Gastrocnemius medialis (tissue), 4 donors: Measurements from ENCODE around the gene TLE7. TPM values are rescaled to one million over a fixed set of nuclear protein-coding genes. Genes with fewer than 3 reads are reported as not detected.

Experiments
- ATAC-seq, 2 donors: fragments of 150-250 bp; one replicate each; pipeline ENCODE4 v1.9.1; 2016
- DNase-seq, 2 donors: peaks; one replicate each; pipeline ENCODE4 v3.0.0-alpha.2; 2019
- H3K27ac ChIP-seq, 4 donors: fragments of 200-600 bp; sonication (generic); 1 replicate in 1 of 4; 2 replicates in 3 of 4; pipeline ENCODE4 v1.5.1; 2016 to 2018; ENCODE audit warnings: mild to moderate bottlenecking in 2 of 4, moderate library complexity in 1 of 4
- H3K27me3 ChIP-seq, 3 donors: fragments of 200-600 bp; sonication (generic) in 2 of 3; 1 replicate in 1 of 3; 2 replicates in 2 of 3; pipeline versions ENCODE4 v1.5.1 to v1.6.0; 2016 to 2019; ENCODE audit warnings: mild to moderate bottlenecking in 1 of 3, moderate library complexity in 1 of 3
- H3K36me3 ChIP-seq, 2 donors: fragments of 200-600 bp; sonication (generic) in 1 of 2; one replicate each; pipeline ENCODE4 v1.5.1; 2017 to 2018
- H3K4me1 ChIP-seq, 2 donors: fragments of 200-600 bp; sonication (generic) in 1 of 2; one replicate each; pipeline ENCODE4 v1.5.1; 2016 to 2017; ENCODE audit warnings: mild to moderate bottlenecking in 2 of 2
- H3K4me3 ChIP-seq, 4 donors: fragments of 200-600 bp; sonication (generic) in 3 of 4; 1 replicate in 1 of 4; 2 replicates in 3 of 4; pipeline ENCODE4 v1.5.1; 2016 to 2019; ENCODE audit warnings: mild to moderate bottlenecking in 2 of 4
- H3K9me3 ChIP-seq, 3 donors: fragments of 200-600 bp; sonication (generic) in 2 of 3; 1 replicate in 1 of 3; 2 replicates in 2 of 3; pipeline ENCODE4 v1.5.1; 2016 to 2019
- CTCF ChIP-seq, 5 experiments: fragments of 450-650 bp in 3 of 5; fragments of 200-600 bp in 2 of 5; sonication (generic) in 2 of 5; IDR thresholded peaks in 4 of 5; conservative IDR thresholded peaks in 1 of 5; 1 replicate in 4 of 5; 2 replicates in 1 of 5; pipeline ENCODE4 v1.5.1; 2016 to 2019; ENCODE audit warnings: antibody characterized with exemption in 5 of 5, mild to moderate bottlenecking in 3 of 5, moderate library complexity in 3 of 5
- POLR2A ChIP-seq, 2 donors: fragments of 450-650 bp; IDR thresholded peaks; one replicate each; pipeline ENCODE4 v1.6.1; 2017; ENCODE audit warnings: antibody characterized with exemption in 2 of 2, mild to moderate bottlenecking in 2 of 2, moderate library complexity in 2 of 2
- in situ Hi-C, 4 donors: fragments of 200-750 bp; cut with MboI; loops; one replicate each; pipeline versions ENCODE4 v1.15.0 to v1.8.0; 2017; ENCODE audit warnings: low sequenced_read_pairs in 4 of 4
- intact Hi-C: fragments of 100-400 bp; cut with DNase I; formaldehyde crosslinking; loops from one replicate; pipeline ENCODE4 v1.15.1; 2023; ENCODE audit warnings: low total_unique reads
- total RNA-seq, 4 donors: library from RNA; depleted of rRNA; stranded (reverse); fragments of >200 nt; gene quantifications; one replicate each; pipeline versions ENCODE4 v1.1.0 to v1.2.3, GENCODE V29; 2016

TLE7 gene
- total RNA-seq, 4 donors from 2014 or later, result not detected

- in situ Hi-C loops, result no loop called here
- Histone ChIP-seq H3K4me3 (no peak overlapping the region), H3K4me1 (no peaks in the 10 kb centered on the region), H3K27me3 (peaks cover 7 to 15% (median 8%) of the 10 kb centered on the region in 3 donors), H3K27ac (no peak overlapping the region), H3K9me3 (no peaks in the 10 kb centered on the region), H3K36me3 (no peaks in the 10 kb centered on the region)
- ATAC-seq (no peak), DNase-seq (no peak)
- intact Hi-C loops, result no loop called here
- TF ChIP-seq POLR2A (IDR thresholded peaks at IDR 0.05) (no peak), CTCF (IDR thresholded peaks at IDR 0.05 in 4 of 5, conservative IDR thresholded peaks at IDR 0.05 in 1 of 5) (no peak)
Observed at GRCh38 chr16:71426880-71427615, 14.8 kb downstream of the TLE7 start.

- Histone ChIP-seq H3K27ac (no peak overlapping the region), H3K27me3 (peaks cover 7 to 15% (median 8%) of the 10 kb centered on the region in 3 donors), H3K4me1 (no peaks in the 10 kb centered on the region), H3K4me3 (no peak overlapping the region), H3K9me3 (no peaks in the 10 kb centered on the region), H3K36me3 (no peaks in the 10 kb centered on the region)
- intact Hi-C loops (no loop called here), in situ Hi-C loops (no loop called here)
- DNase-seq (no peak), ATAC-seq (no peak)
- TF ChIP-seq CTCF (IDR thresholded peaks at IDR 0.05 in 4 of 5, conservative IDR thresholded peaks at IDR 0.05 in 1 of 5) (no peak), POLR2A (IDR thresholded peaks at IDR 0.05) (no peak)
Observed at GRCh38 chr16:71426069-71426879, 15.6 kb downstream of the TLE7 start.

- DNase-seq (no peak), ATAC-seq (no peak)
- Histone ChIP-seq H3K36me3 (no peaks in the 10 kb centered on the region), H3K4me3 (no peak overlapping the region), H3K27me3 (peaks cover 7 to 15% (median 8%) of the 10 kb centered on the region in 3 donors), H3K4me1 (no peaks in the 10 kb centered on the region), H3K9me3 (no peaks in the 10 kb centered on the region), H3K27ac (no peak overlapping the region)
- intact Hi-C loops, result no loop called here
- no peak for TF ChIP-seq POLR2A (IDR thresholded peaks at IDR 0.05)
- TF ChIP-seq CTCF (IDR thresholded peaks at IDR 0.05 in 4 of 5, conservative IDR thresholded peaks at IDR 0.05 in 1 of 5), result no peak
- in situ Hi-C loops, result no loop called here
Observed at GRCh38 chr16:71425746-71426068, 16.1 kb downstream of the TLE7 start.

- H3K27me3 ChIP-seq, result peaks cover 7 to 15% (median 8%) of the 10 kb centered on the region in 3 donors
- no peaks in the 10 kb centered on the region for H3K36me3 ChIP-seq
- ATAC-seq (no peak), DNase-seq (no peak)
- TF ChIP-seq CTCF (IDR thresholded peaks at IDR 0.05 in 4 of 5, conservative IDR thresholded peaks at IDR 0.05 in 1 of 5), result no peak
- TF ChIP-seq POLR2A (IDR thresholded peaks at IDR 0.05), result no peak
- H3K4me1 ChIP-seq, result no peaks in the 10 kb centered on the region
- intact Hi-C loops (no loop called here), in situ Hi-C loops (loop anchor here in 3 of 4 donors (25.0 kb wide), 1 partner anchor 188 kb away; no protein-coding TSS in a partner anchor)
- H3K9me3 ChIP-seq, result no peaks in the 10 kb centered on the region
- H3K27ac ChIP-seq, result no peak overlapping the region
- H3K4me3 ChIP-seq, result no peak overlapping the region
Observed at GRCh38 chr16:71424626-71425025, 17.2 kb downstream of the TLE7 start.
